Right lobe of liver (tissue), 6 donors: ENCODE results near the gene REEP5. TPM values are rescaled to one million over a fixed set of nuclear protein-coding genes. Genes with fewer than 3 reads are reported as not detected.

ENCODE experiments used
- ATAC-seq, 4 donors: fragments of 200-7000 bp; cut with Tn5 transposase; one replicate each; pipeline ENCODE4 v1.9.1; 2020; ENCODE audit warnings: mild to moderate bottlenecking in 4 of 4, moderate library complexity in 4 of 4
- DNase-seq, 3 donors: peaks; one replicate each; pipeline ENCODE4 v3.0.0-alpha.2; 2020
- H3K27ac ChIP-seq, 3 donors: fragments of 200-600 bp; one replicate each; pipeline ENCODE4 v1.8.0; 2022
- H3K27me3 ChIP-seq, 2 donors: fragments of 200-600 bp; one replicate each; pipeline ENCODE4 v1.8.0; 2022
- H3K36me3 ChIP-seq, 4 donors: fragments of 200-600 bp; sonication (generic) in 1 of 4; one replicate each; pipeline versions ENCODE4 v1.5.1 to v1.8.0; 2017 to 2022; ENCODE audit warnings: control low read depth in 1 of 4
- H3K4me1 ChIP-seq, 4 donors: fragments of 200-600 bp; sonication (generic) in 1 of 4; one replicate each; pipeline versions ENCODE4 v1.5.1 to v1.8.0; 2017 to 2022; ENCODE audit warnings: control low read depth in 1 of 4
- H3K4me3 ChIP-seq, 3 donors: fragments of 200-600 bp; one replicate each; pipeline ENCODE4 v1.8.0; 2022
- H3K9me3 ChIP-seq, 4 donors: fragments of 200-600 bp; sonication (generic) in 1 of 4; one replicate each; pipeline versions ENCODE4 v1.5.1 to v1.8.0; 2017 to 2022; ENCODE audit warnings: control low read depth in 1 of 4
- POLR2A ChIP-seq: fragments of 450-650 bp; IDR thresholded peaks from one replicate; pipeline ENCODE4 v1.6.1; 2017; ENCODE audit warnings: antibody characterized with exemption, mild to moderate bottlenecking
- WGBS: methylation state at CpG from one replicate; pipeline ENCODE4 v1.1.6; 2018; ENCODE audit warnings: low coverage, low lambda C conversion rate; ENCODE audit not compliant: insufficient coverage; ENCODE audit errors: missing lambda C conversion rate; 5-methylcytosine and 5-hydroxymethylcytosine counted together
- intact Hi-C, 2 donors: fragments of 100-400 bp; cut with DNase I; formaldehyde crosslinking; loops; one replicate each; pipeline versions ENCODE4 v1.11.2 to v1.14.1; 2022
- total RNA-seq, 6 experiments: library from RNA; depleted of rRNA in 2 of 6; stranded (reverse); fragments of >200 nt in 2 of 6; fragmentation: NEBNext Ultra II Directional in 3 of 6; extraction: Animal tissue kit (Norgen Biotek cat#: 25700) in 3 of 6; gene quantifications; one replicate each; pipeline versions ENCODE4 v1.1.0 to v1.2.4, GENCODE V29; 2016 to 2023
- TF ChIP-seq, protein P1 (sequence below), 4 donors: fragments of 200-600 bp in 3 of 4; fragments of 450-650 bp in 1 of 4; IDR thresholded peaks; one replicate each; pipeline versions ENCODE4 v1.5.1 to v1.8.0; 2016 to 2022; ENCODE audit warnings: antibody characterized with exemption in 4 of 4, mild to moderate bottlenecking in 2 of 4
- donor health status: DM: no; HTN: yes; CAD: no.
- donor health status: DM: no; HTN: no; CAD: no.
- donor health status: DM: no; HTN: no; CAD: no.
- donor health status: DM: no; HTN: yes; CAD: no.
- donor health status: DM: no; HTN: yes; CAD: no.

The REEP5 gene
- total RNA-seq, 6 experiments from 2014 or later = 52.2 to 75.6 (median 64.0) TPM

DNA sequence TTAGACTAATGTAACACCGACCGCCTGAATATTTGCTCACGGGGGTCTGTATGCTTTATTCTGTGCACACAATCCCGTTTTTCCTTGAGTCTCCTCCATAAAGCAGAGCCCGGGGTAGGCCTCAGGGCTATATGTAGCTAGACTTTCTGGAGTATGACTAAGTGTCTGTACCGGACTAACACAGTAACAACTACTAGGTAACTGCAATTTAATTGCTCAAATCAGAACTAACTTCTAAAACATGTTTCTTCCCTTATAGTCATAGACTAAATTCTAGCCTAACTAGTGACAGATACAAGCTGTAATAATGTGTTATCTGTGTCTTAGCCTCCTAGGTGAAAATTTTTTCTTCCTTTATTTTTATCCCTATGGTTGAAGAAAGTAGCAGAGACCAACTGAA lies 2.1 kb downstream of the REEP5 start:
- intact Hi-C loops = loop anchor here in 1 of 2 donors (10.0 kb wide), 1 partner anchor 65 kb away; no protein-coding TSS in a partner anchor
- no peak overlapping the region for H3K27ac ChIP-seq
- H3K9me3 ChIP-seq = no peaks in the 10 kb centered on the region
- ATAC-seq (no peak), DNase-seq (no peak)
- H3K4me3 ChIP-seq = no peak overlapping the region
- TF ChIP-seq, protein P1, sequence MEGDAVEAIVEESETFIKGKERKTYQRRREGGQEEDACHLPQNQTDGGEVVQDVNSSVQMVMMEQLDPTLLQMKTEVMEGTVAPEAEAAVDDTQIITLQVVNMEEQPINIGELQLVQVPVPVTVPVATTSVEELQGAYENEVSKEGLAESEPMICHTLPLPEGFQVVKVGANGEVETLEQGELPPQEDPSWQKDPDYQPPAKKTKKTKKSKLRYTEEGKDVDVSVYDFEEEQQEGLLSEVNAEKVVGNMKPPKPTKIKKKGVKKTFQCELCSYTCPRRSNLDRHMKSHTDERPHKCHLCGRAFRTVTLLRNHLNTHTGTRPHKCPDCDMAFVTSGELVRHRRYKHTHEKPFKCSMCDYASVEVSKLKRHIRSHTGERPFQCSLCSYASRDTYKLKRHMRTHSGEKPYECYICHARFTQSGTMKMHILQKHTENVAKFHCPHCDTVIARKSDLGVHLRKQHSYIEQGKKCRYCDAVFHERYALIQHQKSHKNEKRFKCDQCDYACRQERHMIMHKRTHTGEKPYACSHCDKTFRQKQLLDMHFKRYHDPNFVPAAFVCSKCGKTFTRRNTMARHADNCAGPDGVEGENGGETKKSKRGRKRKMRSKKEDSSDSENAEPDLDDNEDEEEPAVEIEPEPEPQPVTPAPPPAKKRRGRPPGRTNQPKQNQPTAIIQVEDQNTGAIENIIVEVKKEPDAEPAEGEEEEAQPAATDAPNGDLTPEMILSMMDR (IDR thresholded peaks at IDR 0.05) = no peak
- no peak for TF ChIP-seq POLR2A
- H3K27me3 ChIP-seq = no peaks in the 10 kb centered on the region
- H3K36me3 ChIP-seq = peaks cover 0 to 30% (median 7%) of the 10 kb centered on the region in 4 donors
- 90% methylated on average over 6 of the region's 6 CpGs for WGBS
- peaks cover 0 to 22% (median 8%) of the 10 kb centered on the region in 4 donors for H3K4me1 ChIP-seq

DNA sequence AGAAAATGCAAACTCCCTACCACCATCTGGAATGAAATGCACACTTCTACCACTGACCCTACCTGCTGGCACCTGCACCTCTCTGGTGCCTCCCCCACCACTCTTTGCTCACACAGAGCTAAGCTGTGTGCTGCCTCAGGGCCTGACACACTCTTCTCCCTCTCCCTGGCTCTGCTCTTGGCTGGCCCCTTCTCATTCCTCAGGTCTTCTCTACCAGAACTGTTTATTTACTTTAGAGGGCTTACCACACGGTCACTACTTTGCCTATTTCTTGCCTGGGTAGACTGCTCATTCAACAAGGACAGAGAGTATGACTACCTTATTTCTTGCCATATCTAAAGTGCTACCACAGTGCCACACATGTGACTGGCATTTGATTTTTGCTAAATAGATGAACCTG lies 3.3 kb downstream of the REEP5 start:
- Histone ChIP-seq H3K27me3 (no peaks in the 10 kb centered on the region), H3K27ac (no peak overlapping the region), H3K4me1 (peaks cover 0 to 22% (median 8%) of the 10 kb centered on the region in 4 donors), H3K4me3 (no peak overlapping the region), H3K36me3 (peaks cover 0 to 30% (median 7%) of the 10 kb centered on the region in 4 donors), H3K9me3 (no peaks in the 10 kb centered on the region)
- intact Hi-C loops = no loop called here
- DNase-seq (no peak), ATAC-seq (no peak)
- TF ChIP-seq, protein P1 (IDR thresholded peaks at IDR 0.05) = no peak
- no peak for TF ChIP-seq POLR2A
- 50% methylated on average over 1 of the region's 1 CpG for WGBS

DNA sequence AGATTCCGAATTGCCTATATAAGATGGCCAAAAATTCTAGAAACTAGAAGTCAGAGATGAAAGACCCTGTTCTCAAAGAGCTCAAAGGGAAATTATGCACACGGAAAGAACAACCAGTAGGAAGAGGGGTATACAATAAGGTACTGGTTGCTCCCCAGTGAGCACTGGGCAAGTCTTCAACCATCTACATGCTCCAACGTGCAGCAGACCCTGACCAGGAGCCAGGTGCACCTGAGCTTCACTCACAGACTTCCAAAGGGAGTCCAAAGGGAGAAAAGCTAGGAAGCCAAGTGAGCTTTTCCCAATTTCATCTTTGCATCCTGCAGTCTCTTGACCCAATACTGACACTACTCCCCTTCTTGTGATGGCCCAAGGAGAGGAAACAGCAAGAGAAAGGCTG lies 3.9 kb downstream of the REEP5 start:
- no peak overlapping the region for H3K4me3 ChIP-seq
- intact Hi-C loops = no loop called here
- H3K27me3 ChIP-seq = no peaks in the 10 kb centered on the region
- ATAC-seq (no peak), DNase-seq (no peak)
- WGBS = 87% methylated on average over 3 of the region's 3 CpGs
- TF ChIP-seq, protein P1 (IDR thresholded peaks at IDR 0.05) = no peak
- no peak for TF ChIP-seq POLR2A
- peaks cover 0 to 30% (median 7%) of the 10 kb centered on the region in 4 donors for H3K36me3 ChIP-seq
- peaks cover 0 to 22% (median 8%) of the 10 kb centered on the region in 4 donors for H3K4me1 ChIP-seq
- H3K27ac ChIP-seq = no peak overlapping the region
- no peaks in the 10 kb centered on the region for H3K9me3 ChIP-seq

DNA sequence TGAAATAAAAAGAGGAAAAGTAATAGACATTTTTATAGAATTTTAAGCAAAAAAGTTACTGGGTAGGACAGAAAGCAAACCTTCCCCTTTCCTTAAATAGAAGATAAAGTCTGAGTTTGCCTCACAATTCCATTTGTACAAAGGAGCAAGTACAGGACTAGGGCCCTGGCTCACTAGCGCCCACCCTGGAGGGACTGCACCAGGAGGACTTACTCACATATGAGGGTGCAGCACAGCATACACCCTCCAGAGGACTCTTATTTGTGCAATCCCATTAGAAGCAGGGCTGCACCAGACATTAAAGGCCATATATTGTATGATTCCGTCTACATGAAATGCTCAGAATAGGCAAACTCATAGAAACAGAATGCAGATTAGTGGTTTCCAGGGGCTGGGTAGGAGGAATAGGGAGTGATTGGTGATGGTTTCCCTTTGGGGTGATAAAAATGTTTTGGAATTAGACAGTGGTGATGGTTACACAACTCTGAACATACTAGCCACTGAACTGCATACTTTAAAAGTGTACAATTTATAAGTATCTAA lies 4.5 kb downstream of the REEP5 start:
- TF ChIP-seq, protein P1 (IDR thresholded peaks at IDR 0.05) = no peak
- TF ChIP-seq POLR2A = no peak
- no peak for DNase-seq
- 83% methylated on average over 2 of the region's 2 CpGs for WGBS
- Histone ChIP-seq H3K36me3 (peaks cover 0 to 30% (median 7%) of the 10 kb centered on the region in 4 donors), H3K9me3 (no peaks in the 10 kb centered on the region), H3K4me3 (no peak overlapping the region), H3K27me3 (no peaks in the 10 kb centered on the region), H3K4me1 (peaks cover 0 to 19% (median 6%) of the 10 kb centered on the region in 4 donors), H3K27ac (no peak overlapping the region)
- intact Hi-C loops = no loop called here
- no peak for ATAC-seq
